Stimulated activated effector memory CD8-positive, alpha-beta T cell treated with anti-CD3 and anti-CD28 coated beads, Interleukin-12 subunit alpha, Interleukin-12 subunit beta, amount 100 ng/mL, for 72 hours (primary cell): ENCODE results near the gene ZNF771.
"Not testable (repeated sequence)": the region's sequence is repeated elsewhere in the genome, so short reads cannot be mapped to it uniquely, and the experiment has no call there.

Source experiments
- ATAC-seq: fragments of 150-1000 bp; cut with Tn5 transposase; 2 replicates; pipeline ENCODE4 v1.10.0; 2021
- DNase-seq, 2 donors: peaks; one replicate each; pipeline ENCODE4 v3.0.0; 2021 to 2022; ENCODE audit warnings: low spot score in 2 of 2
- H3K27ac Mint-ChIP-seq: one replicate; pipeline ENCODE4 v1.8.0; 2022; ENCODE audit warnings: mild to moderate bottlenecking, mixed read lengths
- H3K36me3 Mint-ChIP-seq: one replicate; pipeline ENCODE4 v1.8.0; 2022; ENCODE audit warnings: mild to moderate bottlenecking, mixed read lengths
- H3K4me1 Mint-ChIP-seq: one replicate; pipeline ENCODE4 v1.8.0; 2022; ENCODE audit warnings: mixed read lengths
- H3K4me3 Mint-ChIP-seq: one replicate; pipeline ENCODE4 v1.8.0; 2022; ENCODE audit warnings: mild to moderate bottlenecking, mixed read lengths
- H3K9me3 Mint-ChIP-seq: one replicate; pipeline ENCODE4 v1.8.0; 2022; ENCODE audit warnings: mixed read lengths

Gene ZNF771

GRCh38 chr16:30381291-30382041, 25.9 kb upstream of the ZNF771 start:
- peaks cover 35% of the 10 kb centered on the region for H3K36me3 Mint-ChIP-seq
- ATAC-seq (no peak), DNase-seq (peak in 1 of 2 donors; percentile 65)
- peak overlapping the region; percentile 96 for H3K27ac Mint-ChIP-seq
- H3K4me3 Mint-ChIP-seq: peak overlapping the region; percentile 97
- peaks cover 68% of the 10 kb centered on the region for H3K4me1 Mint-ChIP-seq
- no peaks in the 10 kb centered on the region for H3K9me3 Mint-ChIP-seq

- Mint-ChIP-seq H3K36me3 (peaks cover 32% of the 10 kb centered on the region), H3K9me3 (no peaks in the 10 kb centered on the region), H3K4me1 (peaks cover 64% of the 10 kb centered on the region), H3K27ac (peak within 1 kb of the TSS; percentile 96), H3K4me3 (peak within 1 kb of the TSS; percentile 97)
- DNase-seq (peak; percentile 58 to 88), ATAC-seq (peak; percentile 65)
Observed at GRCh38 chr16:30382111-30382881, 25.1 kb upstream of the ZNF771 start, which contains the start of gene SEPTIN1. Gene SEPTIN1, minus strand, starts transcription at chr16:30382561. Its CDS starts 19 bp downstream, at chr16:30382542.

- Mint-ChIP-seq H3K4me3 (peak overlapping the region; percentile 97), H3K36me3 (peaks cover 19% of the 10 kb centered on the region), H3K4me1 (peaks cover 52% of the 10 kb centered on the region), H3K9me3 (no peaks in the 10 kb centered on the region), H3K27ac (peak overlapping the region; percentile 96)
- ATAC-seq (no peak), DNase-seq (no peak)
Observed at GRCh38 chr16:30383521-30383920, 23.9 kb upstream of the ZNF771 start.

GRCh38 chr16:30394592-30395154, 12.7 kb upstream of the ZNF771 start:
- DNase-seq: no peak
- peaks cover 28% of the 10 kb centered on the region for H3K36me3 Mint-ChIP-seq
- ATAC-seq: no peak
- H3K4me1 Mint-ChIP-seq: peaks cover 39% of the 10 kb centered on the region
- peak overlapping the region; percentile 93 for H3K27ac Mint-ChIP-seq
- no peaks in the 10 kb centered on the region for H3K9me3 Mint-ChIP-seq
- H3K4me3 Mint-ChIP-seq: peak overlapping the region; percentile 83

GRCh38 chr16:30395155-30395991, 12.0 kb upstream of the ZNF771 start, which contains the start of gene ZNF48:
Gene ZNF48, plus strand, starts transcription at chr16:30395420. Its CDS starts 375 bp downstream, at chr16:30395795.
- Mint-ChIP-seq H3K27ac (peak within 1 kb of the TSS; percentile 93), H3K4me1 (peaks cover 45% of the 10 kb centered on the region), H3K9me3 (no peaks in the 10 kb centered on the region), H3K36me3 (peaks cover 35% of the 10 kb centered on the region), H3K4me3 (peak within 1 kb of the TSS; percentile 83)
- peak; percentile 75 for ATAC-seq
- peak; percentile 53 to 82 for DNase-seq

- H3K36me3 Mint-ChIP-seq: peaks cover 35% of the 10 kb centered on the region
- H3K9me3 Mint-ChIP-seq: no peaks in the 10 kb centered on the region
- H3K4me1 Mint-ChIP-seq: peaks cover 51% of the 10 kb centered on the region
- ATAC-seq (no peak), DNase-seq (no peak)
- peak overlapping the region; percentile 83 for H3K4me3 Mint-ChIP-seq
- H3K27ac Mint-ChIP-seq: peak overlapping the region; percentile 78
Observed at GRCh38 chr16:30395992-30396585, 11.3 kb upstream of the ZNF771 start.

- H3K4me1 Mint-ChIP-seq: peaks cover 56% of the 10 kb centered on the region
- not testable (repeated sequence) for ATAC-seq, H3K9me3 Mint-ChIP-seq, DNase-seq
- peaks cover 35% of the 10 kb centered on the region for H3K36me3 Mint-ChIP-seq
- peak overlapping the region; percentile 78 for H3K27ac Mint-ChIP-seq
- H3K4me3 Mint-ChIP-seq: peak overlapping the region; percentile 83
Observed at GRCh38 chr16:30396627-30397026, 10.8 kb upstream of the ZNF771 start.

- Mint-ChIP-seq H3K36me3 (peaks cover 35% of the 10 kb centered on the region), H3K27ac (peak overlapping the region; percentile 78), H3K9me3 (no peaks in the 10 kb centered on the region), H3K4me3 (peak overlapping the region; percentile 83), H3K4me1 (peaks cover 59% of the 10 kb centered on the region)
- DNase-seq: no peak
- no peak for ATAC-seq
Observed at GRCh38 chr16:30397056-30397455, 10.3 kb upstream of the ZNF771 start.

GRCh38 chr16:30397776-30398660, 9.4 kb upstream of the ZNF771 start:
- Mint-ChIP-seq H3K4me3 (peak overlapping the region; percentile 84), H3K27ac (no peak overlapping the region), H3K9me3 (no peaks in the 10 kb centered on the region), H3K36me3 (peaks cover 35% of the 10 kb centered on the region), H3K4me1 (peaks cover 59% of the 10 kb centered on the region)
- peak; percentile 9 for ATAC-seq
- peak in 1 of 2 donors; percentile 63 for DNase-seq

GRCh38 chr16:30398661-30399434, 8.6 kb upstream of the ZNF771 start:
- Mint-ChIP-seq H3K4me3 (peak overlapping the region; percentile 84), H3K36me3 (peaks cover 35% of the 10 kb centered on the region), H3K27ac (no peak overlapping the region), H3K9me3 (no peaks in the 10 kb centered on the region), H3K4me1 (peaks cover 59% of the 10 kb centered on the region)
- DNase-seq (no peak), ATAC-seq (no peak)

- Mint-ChIP-seq H3K27ac (peak overlapping the region; percentile 91), H3K9me3 (no peaks in the 10 kb centered on the region), H3K4me1 (peaks cover 55% of the 10 kb centered on the region), H3K4me3 (peak overlapping the region; percentile 84), H3K36me3 (peaks cover 35% of the 10 kb centered on the region)
- ATAC-seq: no peak
- DNase-seq: no peak
Observed at GRCh38 chr16:30399435-30400186, 7.8 kb upstream of the ZNF771 start.

GRCh38 chr16:30401768-30402425, 5.5 kb upstream of the ZNF771 start:
- no peak for DNase-seq
- Mint-ChIP-seq H3K36me3 (peaks cover 27% of the 10 kb centered on the region), H3K27ac (no peak overlapping the region), H3K9me3 (no peaks in the 10 kb centered on the region), H3K4me3 (peak overlapping the region; percentile 84), H3K4me1 (peaks cover 40% of the 10 kb centered on the region)
- no peak for ATAC-seq
